Measurements from ENCODE around the gene GLRA3.

Gene GLRA3

DNA sequence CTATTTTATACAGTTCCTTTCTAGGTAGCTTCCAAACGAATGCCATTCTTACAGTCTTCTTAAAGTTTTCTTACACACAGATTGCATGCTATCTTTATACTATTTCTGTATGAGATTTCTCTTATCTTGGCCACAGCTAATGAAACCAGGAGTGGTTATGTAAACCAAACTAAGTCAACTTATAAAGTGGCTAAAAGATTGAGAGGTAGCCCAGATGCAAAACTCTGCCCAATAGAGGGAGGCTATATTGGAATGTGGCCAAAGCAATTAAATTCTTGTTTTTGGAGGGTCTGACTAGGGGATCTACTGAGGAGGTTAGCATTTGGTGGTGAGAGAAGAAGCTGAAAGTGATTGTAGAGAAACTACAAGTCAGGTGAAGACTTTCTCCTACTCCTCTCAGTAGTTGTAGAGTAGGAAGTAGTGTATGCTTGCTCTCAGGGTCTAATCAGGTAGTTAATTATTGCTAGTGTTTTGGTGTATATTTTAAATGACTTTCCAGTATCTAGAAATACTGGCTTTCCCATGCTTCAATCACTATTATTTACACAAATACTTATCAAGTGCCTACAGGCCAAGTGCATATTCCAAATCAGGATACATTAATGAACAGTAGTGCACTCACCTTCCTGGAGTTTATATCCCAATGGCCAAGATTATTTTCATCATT, 202.6 kb downstream of the GLRA3 start:
- ATAC-seq = no peak
- TF ChIP-seq ZNF70 (CRISPR knock-in tag; IDR thresholded peaks at IDR 0.05) = no peak
- no peak for TF ChIP-seq ZNF8 (CRISPR knock-in tag; IDR thresholded peaks at IDR 0.05)
- no peak for TF ChIP-seq ZFP3 (CRISPR knock-in tag; IDR thresholded peaks at IDR 0.05)
- TF ChIP-seq ISL1 (CRISPR knock-in tag; IDR thresholded peaks at IDR 0.05) = no peak
- TF ChIP-seq ARNTL (CRISPR knock-in tag; IDR thresholded peaks at IDR 0.05; ENCODE audit: borderline replicate concordance, low read depth) = no peak
- no peak for TF ChIP-seq ZFP30 (CRISPR knock-in tag; IDR thresholded peaks at IDR 0.05)
- TF ChIP-seq, protein P1, sequence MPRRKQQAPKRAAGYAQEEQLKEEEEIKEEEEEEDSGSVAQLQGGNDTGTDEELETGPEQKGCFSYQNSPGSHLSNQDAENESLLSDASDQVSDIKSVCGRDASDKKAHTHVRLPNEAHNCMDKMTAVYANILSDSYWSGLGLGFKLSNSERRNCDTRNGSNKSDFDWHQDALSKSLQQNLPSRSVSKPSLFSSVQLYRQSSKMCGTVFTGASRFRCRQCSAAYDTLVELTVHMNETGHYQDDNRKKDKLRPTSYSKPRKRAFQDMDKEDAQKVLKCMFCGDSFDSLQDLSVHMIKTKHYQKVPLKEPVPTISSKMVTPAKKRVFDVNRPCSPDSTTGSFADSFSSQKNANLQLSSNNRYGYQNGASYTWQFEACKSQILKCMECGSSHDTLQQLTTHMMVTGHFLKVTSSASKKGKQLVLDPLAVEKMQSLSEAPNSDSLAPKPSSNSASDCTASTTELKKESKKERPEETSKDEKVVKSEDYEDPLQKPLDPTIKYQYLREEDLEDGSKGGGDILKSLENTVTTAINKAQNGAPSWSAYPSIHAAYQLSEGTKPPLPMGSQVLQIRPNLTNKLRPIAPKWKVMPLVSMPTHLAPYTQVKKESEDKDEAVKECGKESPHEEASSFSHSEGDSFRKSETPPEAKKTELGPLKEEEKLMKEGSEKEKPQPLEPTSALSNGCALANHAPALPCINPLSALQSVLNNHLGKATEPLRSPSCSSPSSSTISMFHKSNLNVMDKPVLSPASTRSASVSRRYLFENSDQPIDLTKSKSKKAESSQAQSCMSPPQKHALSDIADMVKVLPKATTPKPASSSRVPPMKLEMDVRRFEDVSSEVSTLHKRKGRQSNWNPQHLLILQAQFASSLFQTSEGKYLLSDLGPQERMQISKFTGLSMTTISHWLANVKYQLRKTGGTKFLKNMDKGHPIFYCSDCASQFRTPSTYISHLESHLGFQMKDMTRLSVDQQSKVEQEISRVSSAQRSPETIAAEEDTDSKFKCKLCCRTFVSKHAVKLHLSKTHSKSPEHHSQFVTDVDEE (CRISPR knock-in tag; IDR thresholded peaks at IDR 0.05) = no peak
- no peak for TF ChIP-seq ESRRG (CRISPR knock-in tag; IDR thresholded peaks at IDR 0.05)
- TF ChIP-seq, protein P2, sequence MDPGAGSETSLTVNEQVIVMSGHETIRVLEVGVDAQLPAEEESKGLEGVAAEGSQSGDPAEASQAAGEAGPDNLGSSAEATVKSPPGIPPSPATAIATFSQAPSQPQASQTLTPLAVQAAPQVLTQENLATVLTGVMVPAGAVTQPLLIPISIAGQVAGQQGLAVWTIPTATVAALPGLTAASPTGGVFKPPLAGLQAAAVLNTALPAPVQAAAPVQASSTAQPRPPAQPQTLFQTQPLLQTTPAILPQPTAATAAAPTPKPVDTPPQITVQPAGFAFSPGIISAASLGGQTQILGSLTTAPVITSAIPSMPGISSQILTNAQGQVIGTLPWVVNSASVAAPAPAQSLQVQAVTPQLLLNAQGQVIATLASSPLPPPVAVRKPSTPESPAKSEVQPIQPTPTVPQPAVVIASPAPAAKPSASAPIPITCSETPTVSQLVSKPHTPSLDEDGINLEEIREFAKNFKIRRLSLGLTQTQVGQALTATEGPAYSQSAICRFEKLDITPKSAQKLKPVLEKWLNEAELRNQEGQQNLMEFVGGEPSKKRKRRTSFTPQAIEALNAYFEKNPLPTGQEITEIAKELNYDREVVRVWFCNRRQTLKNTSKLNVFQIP (CRISPR knock-in tag; IDR thresholded peaks at IDR 0.05; ENCODE audit: borderline replicate concordance, low read depth) = no peak
- TF ChIP-seq BACH2 (CRISPR knock-in tag; IDR thresholded peaks at IDR 0.05; ENCODE audit: borderline replicate concordance) = no peak
- no peak for TF ChIP-seq PPARA (CRISPR knock-in tag; IDR thresholded peaks at IDR 0.05; ENCODE audit: borderline replicate concordance)
- TF ChIP-seq RARB (CRISPR knock-in tag; IDR thresholded peaks at IDR 0.05) = no peak
- TF ChIP-seq GLIS3 (CRISPR knock-in tag; IDR thresholded peaks at IDR 0.05) = no peak
- TF ChIP-seq, protein P3, sequence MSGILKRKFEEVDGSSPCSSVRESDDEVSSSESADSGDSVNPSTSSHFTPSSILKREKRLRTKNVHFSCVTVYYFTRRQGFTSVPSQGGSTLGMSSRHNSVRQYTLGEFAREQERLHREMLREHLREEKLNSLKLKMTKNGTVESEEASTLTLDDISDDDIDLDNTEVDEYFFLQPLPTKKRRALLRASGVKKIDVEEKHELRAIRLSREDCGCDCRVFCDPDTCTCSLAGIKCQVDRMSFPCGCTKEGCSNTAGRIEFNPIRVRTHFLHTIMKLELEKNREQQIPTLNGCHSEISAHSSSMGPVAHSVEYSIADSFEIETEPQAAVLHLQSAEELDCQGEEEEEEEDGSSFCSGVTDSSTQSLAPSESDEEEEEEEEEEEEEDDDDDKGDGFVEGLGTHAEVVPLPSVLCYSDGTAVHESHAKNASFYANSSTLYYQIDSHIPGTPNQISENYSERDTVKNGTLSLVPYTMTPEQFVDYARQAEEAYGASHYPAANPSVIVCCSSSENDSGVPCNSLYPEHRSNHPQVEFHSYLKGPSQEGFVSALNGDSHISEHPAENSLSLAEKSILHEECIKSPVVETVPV (CRISPR knock-in tag; IDR thresholded peaks at IDR 0.05) = no peak
- TF ChIP-seq, protein P4, sequence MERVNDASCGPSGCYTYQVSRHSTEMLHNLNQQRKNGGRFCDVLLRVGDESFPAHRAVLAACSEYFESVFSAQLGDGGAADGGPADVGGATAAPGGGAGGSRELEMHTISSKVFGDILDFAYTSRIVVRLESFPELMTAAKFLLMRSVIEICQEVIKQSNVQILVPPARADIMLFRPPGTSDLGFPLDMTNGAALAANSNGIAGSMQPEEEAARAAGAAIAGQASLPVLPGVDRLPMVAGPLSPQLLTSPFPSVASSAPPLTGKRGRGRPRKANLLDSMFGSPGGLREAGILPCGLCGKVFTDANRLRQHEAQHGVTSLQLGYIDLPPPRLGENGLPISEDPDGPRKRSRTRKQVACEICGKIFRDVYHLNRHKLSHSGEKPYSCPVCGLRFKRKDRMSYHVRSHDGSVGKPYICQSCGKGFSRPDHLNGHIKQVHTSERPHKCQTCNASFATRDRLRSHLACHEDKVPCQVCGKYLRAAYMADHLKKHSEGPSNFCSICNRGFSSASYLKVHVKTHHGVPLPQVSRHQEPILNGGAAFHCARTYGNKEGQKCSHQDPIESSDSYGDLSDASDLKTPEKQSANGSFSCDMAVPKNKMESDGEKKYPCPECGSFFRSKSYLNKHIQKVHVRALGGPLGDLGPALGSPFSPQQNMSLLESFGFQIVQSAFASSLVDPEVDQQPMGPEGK (CRISPR knock-in tag; IDR thresholded peaks at IDR 0.05; ENCODE audit: borderline replicate concordance) = no peak
- TF ChIP-seq CSDC2 (CRISPR knock-in tag; IDR thresholded peaks at IDR 0.05) = no peak
- no peak for TF ChIP-seq TCF4 (CRISPR knock-in tag; IDR thresholded peaks at IDR 0.05; ENCODE audit: borderline replicate concordance)
- TF ChIP-seq, protein P5, sequence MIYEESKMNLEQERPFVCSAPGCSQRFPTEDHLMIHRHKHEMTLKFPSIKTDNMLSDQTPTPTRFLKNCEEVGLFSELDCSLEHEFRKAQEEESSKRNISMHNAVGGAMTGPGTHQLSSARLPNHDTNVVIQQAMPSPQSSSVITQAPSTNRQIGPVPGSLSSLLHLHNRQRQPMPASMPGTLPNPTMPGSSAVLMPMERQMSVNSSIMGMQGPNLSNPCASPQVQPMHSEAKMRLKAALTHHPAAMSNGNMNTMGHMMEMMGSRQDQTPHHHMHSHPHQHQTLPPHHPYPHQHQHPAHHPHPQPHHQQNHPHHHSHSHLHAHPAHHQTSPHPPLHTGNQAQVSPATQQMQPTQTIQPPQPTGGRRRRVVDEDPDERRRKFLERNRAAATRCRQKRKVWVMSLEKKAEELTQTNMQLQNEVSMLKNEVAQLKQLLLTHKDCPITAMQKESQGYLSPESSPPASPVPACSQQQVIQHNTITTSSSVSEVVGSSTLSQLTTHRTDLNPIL (CRISPR knock-in tag; IDR thresholded peaks at IDR 0.05; ENCODE audit: low read depth) = no peak
- TF ChIP-seq TOX (CRISPR knock-in tag; IDR thresholded peaks at IDR 0.05; ENCODE audit: borderline replicate concordance) = no peak
- TF ChIP-seq SNAI2 (CRISPR knock-in tag; IDR thresholded peaks at IDR 0.05) = no peak

DNA sequence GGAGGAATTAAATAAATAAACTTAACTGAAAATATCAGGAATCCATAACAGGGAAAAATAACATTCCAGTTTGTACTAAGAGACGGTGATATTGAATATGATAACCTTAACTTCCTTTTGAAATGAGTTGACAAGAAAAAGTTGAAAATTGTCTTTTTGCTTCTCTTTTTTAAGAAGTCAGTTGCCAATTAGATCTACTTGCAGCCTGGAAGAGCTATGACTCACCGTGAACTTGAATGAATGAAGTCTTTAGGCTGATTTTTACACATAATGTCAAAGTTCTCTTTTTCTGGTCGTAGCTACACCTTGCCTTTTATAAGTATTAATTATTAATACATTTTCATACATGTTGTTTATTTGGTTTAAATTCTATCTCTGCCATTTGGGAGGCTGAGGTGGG, 212.4 kb downstream of the GLRA3 start:
- ATAC-seq = no peak
- TF ChIP-seq, protein P5 (CRISPR knock-in tag; IDR thresholded peaks at IDR 0.05; ENCODE audit: low read depth) = no peak
- no peak for TF ChIP-seq ZNF565 (CRISPR knock-in tag; conservative IDR thresholded peaks at IDR 0.05; ENCODE audit: low read depth)
- TF ChIP-seq, protein P1 (CRISPR knock-in tag; IDR thresholded peaks at IDR 0.05) = no peak
- no peak for TF ChIP-seq ESRRG (CRISPR knock-in tag; IDR thresholded peaks at IDR 0.05)
- TF ChIP-seq TCF4 (CRISPR knock-in tag; IDR thresholded peaks at IDR 0.05; ENCODE audit: borderline replicate concordance) = no peak
- TF ChIP-seq ISL1 (CRISPR knock-in tag; IDR thresholded peaks at IDR 0.05) = no peak
- TF ChIP-seq ZFP3 (CRISPR knock-in tag; IDR thresholded peaks at IDR 0.05) = no peak
- no peak for TF ChIP-seq ZFP30 (CRISPR knock-in tag; IDR thresholded peaks at IDR 0.05)
- TF ChIP-seq ARNTL (CRISPR knock-in tag; IDR thresholded peaks at IDR 0.05; ENCODE audit: borderline replicate concordance, low read depth) = no peak
- TF ChIP-seq RARB (CRISPR knock-in tag; IDR thresholded peaks at IDR 0.05) = no peak
- TF ChIP-seq ZC3H10 (CRISPR knock-in tag; IDR thresholded peaks at IDR 0.05) = no peak
- TF ChIP-seq, protein P3 (CRISPR knock-in tag; IDR thresholded peaks at IDR 0.05) = no peak

All from SK-N-SH treated with all-trans-retinoic acid at 6 μM for 48 hours (cell line).